Mammary epithelial cell (primary cell): ENCODE results near the gene TIMP1.

ENCODE experiments used
- EZH2 ChIP-seq: IDR thresholded peaks from 2 replicates; pipeline ENCODE4 v1.6.1; 2012; ENCODE audit warnings: low read length, inconsistent platforms, borderline replicate concordance
- TF ChIP-seq, protein P1 (sequence below), 2 donors: IDR thresholded peaks in 1 of 2; conservative IDR thresholded peaks in 1 of 2; 2 replicates each; pipeline ENCODE4 v1.5.1; 2011 to 2012; ENCODE audit warnings: inconsistent platforms in 2 of 2, low read length in 2 of 2, mild to moderate bottlenecking in 2 of 2, control low read depth in 1 of 2, low read depth in 1 of 2; ENCODE audit not compliant: insufficient read depth in 1 of 2; ENCODE audit errors: extremely low read depth in 1 of 2

DNA sequence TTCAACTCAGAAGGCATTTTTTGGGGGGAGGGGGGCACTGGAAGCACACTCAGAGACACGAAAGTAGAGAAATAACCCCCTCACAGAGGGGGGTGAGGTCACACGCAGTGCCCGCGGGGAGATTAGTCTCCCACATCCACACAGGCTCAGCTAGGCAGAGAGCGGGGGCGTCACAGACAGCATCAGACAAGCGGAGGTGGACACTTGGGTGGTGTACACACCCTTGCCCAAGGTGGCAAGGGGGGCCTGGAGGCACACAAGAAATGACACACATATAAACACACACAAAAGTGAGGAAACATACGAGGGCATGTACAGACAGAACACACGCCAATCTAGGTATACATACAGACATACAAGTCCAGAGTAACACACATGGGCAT is 38.1 kb downstream of the TIMP1 start:
- TF ChIP-seq EZH2: no peak
- TF ChIP-seq, protein P1, sequence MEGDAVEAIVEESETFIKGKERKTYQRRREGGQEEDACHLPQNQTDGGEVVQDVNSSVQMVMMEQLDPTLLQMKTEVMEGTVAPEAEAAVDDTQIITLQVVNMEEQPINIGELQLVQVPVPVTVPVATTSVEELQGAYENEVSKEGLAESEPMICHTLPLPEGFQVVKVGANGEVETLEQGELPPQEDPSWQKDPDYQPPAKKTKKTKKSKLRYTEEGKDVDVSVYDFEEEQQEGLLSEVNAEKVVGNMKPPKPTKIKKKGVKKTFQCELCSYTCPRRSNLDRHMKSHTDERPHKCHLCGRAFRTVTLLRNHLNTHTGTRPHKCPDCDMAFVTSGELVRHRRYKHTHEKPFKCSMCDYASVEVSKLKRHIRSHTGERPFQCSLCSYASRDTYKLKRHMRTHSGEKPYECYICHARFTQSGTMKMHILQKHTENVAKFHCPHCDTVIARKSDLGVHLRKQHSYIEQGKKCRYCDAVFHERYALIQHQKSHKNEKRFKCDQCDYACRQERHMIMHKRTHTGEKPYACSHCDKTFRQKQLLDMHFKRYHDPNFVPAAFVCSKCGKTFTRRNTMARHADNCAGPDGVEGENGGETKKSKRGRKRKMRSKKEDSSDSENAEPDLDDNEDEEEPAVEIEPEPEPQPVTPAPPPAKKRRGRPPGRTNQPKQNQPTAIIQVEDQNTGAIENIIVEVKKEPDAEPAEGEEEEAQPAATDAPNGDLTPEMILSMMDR (conservative IDR thresholded peaks at IDR 0.05 in 1 of 2, IDR thresholded peaks at IDR 0.05 in 1 of 2; ENCODE audit: extremely low read depth in 1 of 2, insufficient read depth in 1 of 2, low read depth in 1 of 2, low read length in 2 of 2): no peak
